ENCODE data around the gene SMARCAL1.
"Not testable (repeated sequence)": the region's sequence is repeated elsewhere in the genome, so short reads cannot be mapped to it uniquely, and the experiment has no call there.

SMARCAL1 gene

GRCh38 chr2:216372761-216373291, 39.5 kb upstream of the SMARCAL1 start:
- H3K4me2 ChIP-seq: no peak overlapping the region

GRCh38 chr2:216373896-216374295, 38.4 kb upstream of the SMARCAL1 start:
- peaks cover 4% of the 10 kb centered on the region; the same call in 1 of the 2 replicates for H3K4me1 ChIP-seq
- H4K20me1 ChIP-seq: peaks cover 15% of the 10 kb centered on the region; the same call in 1 of the 2 replicates
- no peak overlapping the region for H3K4me2 ChIP-seq
- no peak for TF ChIP-seq Cebpa-rat (IDR thresholded peaks at IDR 0.05)
- H3K9me3 ChIP-seq: no peaks in the 10 kb centered on the region; the same call in 1 of the 2 replicates
- no peak overlapping the region for H3K4me3 ChIP-seq
- H3K36me3 ChIP-seq: no peaks in the 10 kb centered on the region
- no peak overlapping the region for H3K27ac ChIP-seq
- H3K27me3 ChIP-seq: peaks cover 45% of the 10 kb centered on the region
- no peak overlapping the region for H3K9ac ChIP-seq

More at GRCh38 chr2:216372761-216373291, 39.5 kb upstream of the SMARCAL1 start:
- H3K36me3 ChIP-seq: no peaks in the 10 kb centered on the region
- H3K9ac ChIP-seq: no peak overlapping the region
- H3K4me1 ChIP-seq: peaks cover 4% of the 10 kb centered on the region; the same call in 1 of the 2 replicates
- H3K9me3 ChIP-seq: no peaks in the 10 kb centered on the region; the same call in 1 of the 2 replicates
- no peak for TF ChIP-seq Cebpa-rat (IDR thresholded peaks at IDR 0.05)
- H3K4me3 ChIP-seq: no peak overlapping the region
- no peak overlapping the region for H3K27ac ChIP-seq
- H4K20me1 ChIP-seq: peaks cover 15% of the 10 kb centered on the region; the same call in 1 of the 2 replicates
- peaks cover 45% of the 10 kb centered on the region for H3K27me3 ChIP-seq

GRCh38 chr2:216375286-216375685, 37.0 kb upstream of the SMARCAL1 start:
- Histone ChIP-seq H3K9ac (no peak overlapping the region), H4K20me1 (peaks cover 12% of the 10 kb centered on the region; the same call in 1 of the 2 replicates), H3K4me1 (peaks cover 4% of the 10 kb centered on the region; the same call in 1 of the 2 replicates), H3K27ac (no peak overlapping the region), H3K4me2 (no peak overlapping the region), H3K36me3 (no peaks in the 10 kb centered on the region), H3K9me3 (no peaks in the 10 kb centered on the region; the same call in 1 of the 2 replicates), H3K27me3 (peaks cover 34% of the 10 kb centered on the region), H3K4me3 (no peak overlapping the region)
- TF ChIP-seq Cebpa-rat (IDR thresholded peaks at IDR 0.05): no peak

- Histone ChIP-seq H3K4me1 (no peaks in the 10 kb centered on the region), H3K27me3 (no peaks in the 10 kb centered on the region)
These were observed 32.3 kb upstream of the SMARCAL1 start for GRCh38 chr2:216379977-216380376.

GRCh38 chr2:216384409-216384808, 27.9 kb upstream of the SMARCAL1 start:
- not testable (repeated sequence) for H3K27ac ChIP-seq

More at GRCh38 chr2:216379977-216380376, 32.3 kb upstream of the SMARCAL1 start:
- H3K9me3 ChIP-seq: no peaks in the 10 kb centered on the region
- no peak overlapping the region for H3K4me3 ChIP-seq
- H3K4me2 ChIP-seq: no peak overlapping the region
- no peaks in the 10 kb centered on the region for H4K20me1 ChIP-seq
- H3K27ac ChIP-seq: no peak overlapping the region
- TF ChIP-seq Cebpa-rat (IDR thresholded peaks at IDR 0.05): no peak
- H3K9ac ChIP-seq: no peak overlapping the region
- H3K36me3 ChIP-seq: no peaks in the 10 kb centered on the region

GRCh38 chr2:216385478-216385877, 26.8 kb upstream of the SMARCAL1 start:
- TF ChIP-seq Cebpa-rat (IDR thresholded peaks at IDR 0.05): no peak
- H4K20me1 ChIP-seq: no peaks in the 10 kb centered on the region
- no peaks in the 10 kb centered on the region for H3K27me3 ChIP-seq
- no peak overlapping the region for H3K9ac ChIP-seq
- no peak overlapping the region for H3K27ac ChIP-seq
- no peaks in the 10 kb centered on the region for H3K36me3 ChIP-seq
- H3K9me3 ChIP-seq: no peaks in the 10 kb centered on the region
- no peak overlapping the region for H3K4me3 ChIP-seq
- no peaks in the 10 kb centered on the region for H3K4me1 ChIP-seq
- H3K4me2 ChIP-seq: no peak overlapping the region

More at GRCh38 chr2:216384409-216384808, 27.9 kb upstream of the SMARCAL1 start:
- H3K9me3 ChIP-seq, H3K4me2 ChIP-seq, H4K20me1 ChIP-seq, H3K27me3 ChIP-seq, H3K4me1 ChIP-seq, H3K9ac ChIP-seq, H3K36me3 ChIP-seq, H3K4me3 ChIP-seq: not testable (repeated sequence)

- Histone ChIP-seq H3K4me1 (no peaks in the 10 kb centered on the region), H4K20me1 (no peaks in the 10 kb centered on the region), H3K9ac (no peak overlapping the region), H3K9me3 (no peaks in the 10 kb centered on the region), H3K4me2 (no peak overlapping the region), H3K27me3 (no peaks in the 10 kb centered on the region), H3K36me3 (no peaks in the 10 kb centered on the region), H3K4me3 (no peak overlapping the region), H3K27ac (no peak overlapping the region)
- TF ChIP-seq Cebpa-rat (IDR thresholded peaks at IDR 0.05): no peak
These were observed 25.0 kb upstream of the SMARCAL1 start for GRCh38 chr2:216387262-216387661.

- no peak overlapping the region for H3K9ac ChIP-seq
- no peaks in the 10 kb centered on the region for H3K4me1 ChIP-seq
- no peak overlapping the region for H3K27ac ChIP-seq
These were observed 24.0 kb upstream of the SMARCAL1 start for GRCh38 chr2:216388046-216388884.

GRCh38 chr2:216389570-216389969, 22.7 kb upstream of the SMARCAL1 start:
- Histone ChIP-seq H3K9ac (no peak overlapping the region), H3K4me3 (no peak overlapping the region), H3K27ac (no peak overlapping the region), H3K27me3 (no peaks in the 10 kb centered on the region), H4K20me1 (no peaks in the 10 kb centered on the region), H3K4me2 (no peak overlapping the region), H3K9me3 (no peaks in the 10 kb centered on the region), H3K4me1 (peaks cover 3% of the 10 kb centered on the region), H3K36me3 (no peaks in the 10 kb centered on the region)
- no peak for TF ChIP-seq Cebpa-rat (IDR thresholded peaks at IDR 0.05)

More at GRCh38 chr2:216388046-216388884, 24.0 kb upstream of the SMARCAL1 start:
- H3K36me3 ChIP-seq: no peaks in the 10 kb centered on the region
- no peak overlapping the region for H3K4me2 ChIP-seq
- no peaks in the 10 kb centered on the region for H3K27me3 ChIP-seq
- H3K4me3 ChIP-seq: no peak overlapping the region
- no peaks in the 10 kb centered on the region for H3K9me3 ChIP-seq
- no peak for TF ChIP-seq Cebpa-rat (IDR thresholded peaks at IDR 0.05)
- no peaks in the 10 kb centered on the region for H4K20me1 ChIP-seq

- H3K4me2 ChIP-seq: no peak overlapping the region
These were observed 20.9 kb upstream of the SMARCAL1 start for GRCh38 chr2:216391401-216391800.

More at GRCh38 chr2:216391401-216391800, 20.9 kb upstream of the SMARCAL1 start:
- TF ChIP-seq Cebpa-rat (IDR thresholded peaks at IDR 0.05): no peak
- Histone ChIP-seq H3K36me3 (no peaks in the 10 kb centered on the region), H3K4me3 (no peak overlapping the region), H3K9me3 (no peaks in the 10 kb centered on the region), H4K20me1 (no peaks in the 10 kb centered on the region), H3K27me3 (no peaks in the 10 kb centered on the region), H3K27ac (no peak overlapping the region), H3K9ac (no peak overlapping the region), H3K4me1 (peaks cover 13% of the 10 kb centered on the region)
